Measurements from ENCODE around the gene SRSF4. TPM values are rescaled to one million over a fixed set of nuclear protein-coding genes. Genes with fewer than 3 reads are reported as not detected.
"Not testable (repeated sequence)": the region's sequence is repeated elsewhere in the genome, so short reads cannot be mapped to it uniquely, and the experiment has no call there.

Gene SRSF4
- total RNA-seq, 1 donor from 2014 or later, result 38.4 TPM

DNA sequence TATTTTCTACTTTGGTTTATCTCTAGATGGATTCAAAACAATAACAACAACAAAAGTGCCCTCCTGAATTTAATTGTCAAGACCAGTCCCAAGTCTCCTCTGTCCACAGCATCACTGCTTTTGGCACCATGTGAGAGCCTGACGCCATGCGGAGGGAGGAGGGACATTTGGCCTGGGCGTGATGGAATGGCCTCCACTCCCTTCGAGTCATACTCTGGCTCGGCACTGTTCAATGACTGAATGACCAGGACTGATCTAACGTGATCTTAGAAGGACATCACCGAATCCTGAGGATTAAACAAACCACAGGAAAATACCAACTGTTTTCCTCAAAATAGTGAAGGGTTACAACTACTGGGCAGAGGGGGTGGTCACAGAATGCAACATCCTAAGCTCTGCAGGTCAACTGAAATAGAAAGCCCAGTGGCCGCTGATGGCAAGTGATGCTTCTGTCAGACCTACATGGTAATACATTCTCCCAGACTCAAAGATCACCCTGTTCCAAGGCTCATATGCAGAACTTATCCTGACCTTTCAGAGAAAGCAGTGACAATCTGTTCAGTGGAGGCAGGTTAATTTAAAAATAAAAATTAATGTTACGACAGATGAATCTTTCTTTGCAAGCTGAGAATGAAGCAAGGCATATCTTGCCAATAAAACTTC lies 19.1 kb downstream of the SRSF4 start:
- no peak for DNase-seq

DNA sequence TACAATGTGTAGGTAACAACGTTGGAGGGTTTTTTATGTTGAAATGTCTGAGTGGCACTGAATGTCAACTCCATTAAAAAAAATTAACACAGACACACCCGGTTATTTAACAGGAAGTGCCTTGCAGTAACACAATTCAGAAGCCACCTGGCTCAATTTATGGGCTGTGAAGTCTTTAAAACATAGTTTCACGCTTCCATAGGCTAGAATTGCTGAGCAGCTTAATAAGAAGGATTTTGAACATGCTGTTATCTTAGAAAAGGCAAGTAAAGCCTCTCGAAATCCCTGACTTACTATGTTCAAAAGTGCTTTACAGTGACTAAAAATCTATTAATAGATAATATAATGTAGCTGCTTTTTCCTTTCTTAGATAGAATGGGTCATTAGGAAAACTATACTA lies 19.7 kb downstream of the SRSF4 start:
- DNase-seq, result no peak

DNA sequence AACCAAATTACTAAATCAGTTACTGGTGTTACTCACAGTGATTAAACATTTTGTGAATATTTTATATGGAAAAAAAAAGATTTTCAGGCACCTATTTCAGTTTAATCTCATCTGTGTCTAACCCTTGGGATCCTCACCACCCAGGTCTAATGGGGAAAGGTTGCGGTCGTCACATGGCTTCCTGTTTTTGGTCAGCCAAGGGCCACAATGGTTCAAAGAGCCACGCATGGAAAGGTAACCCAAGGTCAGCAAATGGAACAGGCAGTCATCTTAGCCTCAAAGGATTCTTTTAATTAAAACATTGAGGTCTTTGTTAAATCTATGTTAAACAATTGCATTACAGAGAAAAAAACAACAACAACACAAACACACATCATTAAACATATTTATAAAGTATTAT lies 21.9 kb downstream of the SRSF4 start:
- DNase-seq, result no peak

DNA sequence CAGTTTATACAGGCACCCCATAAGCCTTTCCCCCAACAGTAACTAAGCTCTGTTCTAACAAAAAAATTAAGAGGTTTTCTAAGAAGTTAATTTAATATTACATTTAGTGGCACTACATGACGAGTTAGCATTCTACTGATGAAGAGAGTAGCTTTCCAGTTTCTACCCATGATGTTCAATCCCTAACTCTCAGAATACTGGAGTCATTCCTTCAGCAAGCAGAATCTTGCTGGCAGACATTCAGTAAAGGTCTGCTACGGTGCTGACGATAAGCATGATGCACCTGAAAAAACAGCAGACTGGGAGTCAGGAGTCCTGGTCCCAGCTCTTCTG lies 24.5 kb downstream of the SRSF4 start:
- no peak for DNase-seq

- DNase-seq, result no peak
These were observed 25.0 kb downstream of the SRSF4 start for GRCh38 chr1:29156543-29157268.

DNA sequence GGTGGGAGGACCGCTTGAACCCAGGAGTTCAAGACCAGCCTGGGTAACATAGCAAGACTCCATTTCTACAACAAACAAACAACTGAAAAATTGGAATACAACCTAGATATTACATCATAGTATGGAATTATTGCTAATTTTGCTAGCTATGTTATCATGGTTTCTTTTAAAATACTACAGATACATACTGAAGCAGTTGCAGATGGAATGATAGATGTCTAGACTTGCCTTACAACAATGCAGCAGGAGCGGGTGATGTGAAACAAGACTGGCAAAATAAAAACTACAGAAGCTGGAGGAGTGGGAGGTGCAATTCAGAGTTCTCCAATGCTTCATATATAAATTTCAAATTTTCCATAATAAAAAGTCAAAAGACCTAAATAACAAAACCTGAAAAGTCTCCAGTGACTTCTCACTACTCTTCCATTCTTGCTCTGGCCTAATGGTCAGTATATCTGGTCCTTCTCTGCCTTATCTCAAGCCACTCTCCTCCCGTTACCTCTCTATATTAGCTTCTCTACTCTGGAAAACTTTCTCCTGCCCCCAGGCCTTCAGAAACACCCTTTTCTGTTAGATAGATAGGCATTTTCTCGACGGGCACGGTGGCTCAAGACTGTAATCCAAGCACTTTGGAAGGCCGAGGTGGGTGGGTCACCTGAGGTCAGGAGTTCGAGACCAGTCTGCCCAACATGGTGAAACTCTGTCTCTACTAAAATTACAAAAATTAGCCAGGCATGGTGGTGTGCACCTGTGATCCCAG lies 29.5 kb downstream of the SRSF4 start:
- DNase-seq, result no peak

- DNase-seq, result not testable (repeated sequence)
These were observed 31.4 kb downstream of the SRSF4 start for GRCh38 chr1:29150346-29150745.

DNA sequence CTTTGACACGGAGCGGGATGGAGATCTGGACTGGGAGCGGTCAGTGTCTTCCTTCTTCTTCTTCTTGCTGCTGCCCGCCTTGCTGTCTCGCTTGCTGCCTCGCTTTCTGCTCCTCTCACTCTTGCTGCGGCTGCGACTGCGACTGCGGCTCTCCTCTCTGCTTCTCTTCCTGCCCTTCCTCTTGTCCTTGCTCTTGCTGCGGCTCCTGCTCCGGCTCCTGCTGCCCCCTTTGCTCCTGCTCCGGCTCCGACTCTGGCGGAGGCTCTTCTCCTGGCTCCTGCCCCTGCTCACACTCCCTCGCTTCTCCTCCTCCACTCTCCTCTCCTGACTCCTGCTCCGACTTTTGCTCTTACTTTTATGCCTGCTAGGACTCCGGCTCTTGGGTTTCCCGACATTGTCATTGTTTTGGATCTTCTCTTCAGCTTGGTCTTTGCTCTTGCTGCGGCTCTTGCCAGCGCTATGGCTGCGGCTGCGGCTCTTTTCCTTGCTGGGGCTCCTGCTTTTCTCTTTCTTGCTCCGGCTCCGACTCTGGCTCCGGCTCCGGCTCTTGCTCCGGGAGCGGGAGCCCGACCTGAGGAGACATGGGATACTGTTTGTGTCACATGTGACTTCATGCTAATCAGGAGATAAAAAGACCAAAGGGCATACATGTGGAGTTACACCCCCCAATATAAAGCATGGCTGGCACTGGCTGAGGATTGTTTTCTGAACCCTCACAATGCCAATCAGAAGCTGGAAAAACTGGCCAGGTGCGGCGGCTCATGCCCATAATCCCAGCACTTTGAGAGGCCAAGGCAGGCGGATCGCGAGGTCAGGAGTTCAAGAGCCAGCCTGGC lies 32.8 kb downstream of the SRSF4 start:
- no peak for DNase-seq

DNA sequence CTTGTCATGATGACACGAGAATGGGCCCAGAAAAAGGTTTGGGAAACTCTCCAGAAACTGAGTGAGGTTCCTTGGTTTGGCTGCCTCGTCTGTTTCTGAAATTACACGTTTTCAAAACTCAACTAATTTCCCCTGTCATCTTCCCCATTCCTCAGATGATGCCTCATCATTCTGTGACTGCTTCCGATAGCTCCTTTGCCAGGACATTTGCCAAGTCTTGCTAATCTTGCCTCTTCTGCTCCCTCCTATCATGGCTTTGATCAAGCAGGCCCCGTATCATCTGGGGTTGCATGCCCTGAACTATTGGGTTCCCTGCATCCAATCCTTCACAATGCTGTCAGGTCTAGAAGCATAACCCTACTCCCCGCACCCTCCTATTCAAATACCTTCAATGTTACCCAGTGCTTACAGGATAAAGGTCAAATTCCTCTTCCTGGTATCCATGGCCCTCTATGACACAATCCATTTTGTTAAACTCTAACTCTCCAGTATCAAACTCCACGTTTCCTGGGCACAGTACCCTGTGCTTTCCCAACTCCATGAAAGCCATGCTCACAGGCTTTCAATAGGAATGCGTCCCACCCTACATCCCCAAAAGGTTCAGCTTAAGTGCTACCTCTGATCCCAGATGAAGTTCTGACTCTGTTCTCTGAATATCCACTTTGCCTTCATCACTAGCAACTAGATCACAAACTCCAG lies 35.8 kb downstream of the SRSF4 start:
- DNase-seq, result no peak

DNA sequence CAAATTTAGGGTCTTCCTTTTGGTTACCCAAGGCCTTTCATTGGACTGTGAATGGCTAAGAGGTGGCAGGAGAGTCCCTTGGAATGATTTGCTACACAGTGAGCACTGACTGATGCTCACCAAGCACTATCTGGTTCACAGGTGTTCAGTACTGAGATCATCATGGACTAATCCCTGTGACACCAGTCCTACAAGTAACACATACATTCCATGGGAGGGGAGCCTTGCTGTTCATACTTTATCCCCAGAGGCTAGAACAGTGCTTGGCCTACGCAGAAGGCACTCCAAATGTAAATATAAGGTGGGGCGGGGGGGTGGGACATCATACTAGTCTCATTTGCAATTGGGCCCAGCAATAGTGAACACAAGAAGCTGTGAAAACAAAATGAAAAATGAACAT lies 37.5 kb downstream of the SRSF4 start:
- no peak for DNase-seq

DNA sequence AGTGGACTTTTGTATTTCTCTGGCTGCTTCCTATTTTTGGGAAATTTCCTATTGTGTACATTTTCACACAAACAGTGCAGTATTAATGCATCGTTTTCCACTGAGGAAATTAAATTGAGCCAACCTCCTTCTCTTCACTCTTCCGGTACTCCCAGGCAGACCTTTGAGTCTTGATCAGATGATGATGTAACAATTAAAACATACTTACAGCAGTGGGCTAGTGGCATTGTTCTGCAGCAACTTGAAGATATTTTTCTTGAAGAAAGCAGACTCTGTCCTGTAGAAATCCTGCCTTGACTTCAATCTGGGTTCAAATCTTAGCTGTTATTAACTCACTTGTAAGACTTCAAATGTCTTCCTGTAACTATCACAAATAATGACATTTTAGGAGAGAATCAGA lies 39.0 kb downstream of the SRSF4 start:
- DNase-seq, result no peak

- DNase-seq, result no peak
These were observed 45.2 kb downstream of the SRSF4 start for GRCh38 chr1:29136391-29136915.

- no peak for DNase-seq
These were observed 47.0 kb downstream of the SRSF4 start for GRCh38 chr1:29134695-29135028.

- DNase-seq, result no peak
These were observed 47.6 kb downstream of the SRSF4 start for GRCh38 chr1:29133861-29134694.

- not testable (repeated sequence) for DNase-seq
These were observed 50.6 kb downstream of the SRSF4 start for GRCh38 chr1:29131056-29131455.

GRCh38 chr1:29129916-29130315 lies 51.8 kb downstream of the SRSF4 start:
- no peak for DNase-seq

DNA sequence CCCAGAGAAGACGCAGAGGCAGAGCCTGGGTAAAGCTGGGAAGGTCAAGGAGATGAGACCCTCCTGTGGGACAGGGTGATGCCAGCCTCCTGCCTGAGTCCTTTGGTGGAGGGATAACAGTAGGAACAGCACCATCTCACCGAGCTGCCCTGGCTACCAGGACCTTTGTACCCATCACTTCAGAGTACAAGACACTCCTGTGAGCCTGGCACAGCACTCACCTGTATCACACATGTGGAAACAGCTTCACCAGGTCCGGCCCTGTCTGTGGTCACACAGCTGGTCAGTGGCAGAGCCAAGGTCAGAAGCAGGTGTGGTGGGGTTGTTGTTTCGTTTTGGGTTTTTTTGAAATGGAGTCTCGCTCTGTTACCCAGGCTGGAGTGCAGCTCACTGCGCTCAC lies 53.0 kb downstream of the SRSF4 start:
- no peak for DNase-seq

DNA sequence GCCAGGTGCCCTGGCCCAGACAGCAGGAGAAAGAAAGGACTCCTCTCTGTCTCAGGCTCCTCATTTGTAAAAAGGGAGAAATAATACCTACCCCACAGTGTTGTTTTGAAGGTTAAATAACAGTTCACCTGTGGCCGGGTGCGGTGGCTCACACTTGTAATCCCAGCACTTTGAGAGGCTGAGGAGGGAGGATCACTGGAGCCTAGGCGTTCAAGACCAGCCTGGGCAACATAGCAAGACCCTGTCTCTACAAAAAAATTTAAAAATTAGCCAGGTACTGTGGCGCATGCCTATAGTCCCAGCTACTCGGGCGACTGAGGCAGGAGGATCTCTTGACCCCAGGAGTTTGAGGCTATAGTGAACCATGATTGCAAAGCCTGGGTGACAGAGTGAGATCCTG lies 55.5 kb downstream of the SRSF4 start:
- no peak for DNase-seq

- no peak for DNase-seq
These were observed 55.9 kb downstream of the SRSF4 start for GRCh38 chr1:29125788-29126187.

- no peak for DNase-seq
These were observed 56.5 kb downstream of the SRSF4 start for GRCh38 chr1:29125237-29125641.
